EL (cell line): ENCODE results near the gene PALM2AKAP2.

Experiments used
- DNase-seq: peaks from one replicate; pipeline ENCODE4 v3.0.0-alpha.2; 2016

Gene PALM2AKAP2

DNA sequence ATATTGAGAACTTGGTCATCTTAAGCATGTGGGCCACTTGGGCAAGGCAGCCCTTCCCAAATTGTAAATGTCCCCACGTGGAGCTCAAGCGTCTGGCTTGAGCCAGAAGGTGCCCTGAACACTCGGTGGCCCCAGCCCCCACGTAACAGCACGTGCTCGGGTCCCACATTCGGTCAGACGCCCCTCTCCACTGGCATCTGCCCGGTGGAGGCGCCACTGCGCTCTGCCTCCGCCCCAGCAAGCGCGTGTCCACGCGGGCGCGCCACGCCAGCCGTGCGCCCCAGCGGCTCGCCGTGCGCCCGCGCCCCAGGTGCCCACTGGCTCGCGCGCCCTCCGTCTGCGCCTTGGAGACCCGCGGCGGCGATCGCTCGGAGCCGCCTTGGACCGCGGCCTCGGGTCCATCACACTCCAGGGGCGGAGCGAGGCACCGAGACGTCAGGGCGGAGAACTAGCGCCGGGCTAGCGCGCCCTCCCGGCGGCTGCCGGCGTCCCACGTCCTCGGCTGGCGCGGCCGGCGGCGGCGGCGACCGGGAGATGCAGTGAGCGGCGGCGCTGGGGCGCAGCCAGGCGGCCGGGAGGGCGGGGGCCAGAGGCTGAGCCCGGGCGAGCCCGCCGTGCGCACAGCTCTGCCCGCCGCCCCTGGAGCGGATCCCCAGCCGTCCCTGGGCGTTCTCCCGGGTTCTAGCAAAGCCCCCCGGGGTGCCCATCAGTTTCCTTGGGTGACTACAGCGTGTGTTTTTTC lies at the start of gene PALM2AKAP2:
Gene PALM2AKAP2 (plus strand): TSS at position 488 of the 742 bp plus-strand sequence. CDS start 291 bp downstream, outside the sequence.
- peak; percentile 76 for DNase-seq

DNA sequence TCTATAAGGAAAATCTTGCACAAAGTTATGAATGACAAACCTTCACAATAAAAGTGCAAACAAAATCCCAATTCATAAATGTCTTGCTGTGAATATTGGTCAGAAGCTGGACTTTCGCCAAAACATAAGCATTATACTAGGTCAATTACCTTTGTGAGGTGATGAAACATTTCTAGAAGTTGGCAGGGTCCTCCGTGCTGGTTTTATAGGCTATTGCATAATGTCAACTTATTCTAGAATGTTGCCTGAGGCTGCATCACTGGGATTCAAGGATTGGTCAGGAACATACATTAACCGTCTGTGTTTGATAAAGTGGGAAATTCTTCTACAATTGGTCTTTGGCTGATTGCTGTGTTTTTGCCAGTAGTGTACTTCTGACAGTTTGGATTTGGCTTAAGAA lies 49.8 kb upstream of the PALM2AKAP2 start:
- peak; percentile 37 for DNase-seq

DNA sequence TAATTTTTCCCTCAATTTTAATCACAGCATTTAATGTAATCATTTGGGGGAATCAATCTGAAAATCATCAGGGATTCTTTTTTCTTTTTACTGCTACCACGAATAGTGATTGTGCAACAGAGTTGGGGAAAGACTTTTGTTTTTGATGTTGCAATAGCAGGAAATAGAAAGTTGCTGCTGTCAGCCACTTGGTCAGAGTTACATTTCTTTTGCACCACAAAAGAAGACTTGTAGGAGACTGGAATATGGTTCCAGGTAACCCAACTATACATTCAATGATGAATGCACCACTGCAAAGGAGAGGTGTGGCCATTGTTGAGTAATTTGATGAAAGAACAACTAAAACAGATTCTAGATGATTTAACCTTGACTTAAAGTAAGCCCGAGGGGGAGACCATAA lies 46.3 kb upstream of the PALM2AKAP2 start:
- peak; percentile 44 for DNase-seq

DNA sequence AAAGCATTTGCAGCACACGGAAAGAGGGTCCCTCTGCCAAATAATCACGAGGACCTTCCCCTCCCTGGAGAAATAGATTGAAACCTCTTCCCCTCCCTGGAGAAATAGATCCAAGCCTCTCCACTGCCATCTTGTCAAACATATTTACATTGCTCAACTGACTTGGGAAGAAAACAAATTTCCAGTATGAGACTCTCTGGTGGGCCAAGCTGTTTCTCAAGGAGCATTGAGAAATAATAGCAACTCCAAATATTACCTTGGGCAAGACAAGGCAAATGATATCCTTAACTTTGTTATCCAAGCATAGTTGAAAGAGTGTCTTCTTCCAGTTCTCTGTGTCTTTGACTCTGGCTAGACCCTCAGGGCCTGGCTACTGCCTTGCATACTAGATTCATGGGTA lies 45.2 kb upstream of the PALM2AKAP2 start:
- DNase-seq: no peak

DNA sequence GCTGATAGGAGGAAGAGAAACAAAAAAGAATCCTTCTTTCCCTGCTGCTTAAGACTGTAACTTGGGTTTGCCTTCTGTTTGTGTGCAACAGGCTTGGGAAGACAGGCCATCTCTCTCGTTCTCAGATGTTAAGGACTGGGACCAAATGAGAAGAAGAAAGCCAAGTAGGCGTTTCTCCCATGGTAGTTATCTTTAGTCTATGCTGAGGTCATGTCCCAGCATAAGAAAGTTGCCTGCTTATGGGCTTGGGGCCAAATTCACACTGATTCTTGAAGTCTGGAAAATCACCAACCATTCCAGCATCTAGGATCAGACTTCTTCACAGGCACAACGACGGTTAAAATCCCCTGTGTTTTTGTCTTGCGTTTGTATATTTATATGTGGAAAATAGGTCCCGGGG lies 44.2 kb upstream of the PALM2AKAP2 start:
- DNase-seq: no peak

DNA sequence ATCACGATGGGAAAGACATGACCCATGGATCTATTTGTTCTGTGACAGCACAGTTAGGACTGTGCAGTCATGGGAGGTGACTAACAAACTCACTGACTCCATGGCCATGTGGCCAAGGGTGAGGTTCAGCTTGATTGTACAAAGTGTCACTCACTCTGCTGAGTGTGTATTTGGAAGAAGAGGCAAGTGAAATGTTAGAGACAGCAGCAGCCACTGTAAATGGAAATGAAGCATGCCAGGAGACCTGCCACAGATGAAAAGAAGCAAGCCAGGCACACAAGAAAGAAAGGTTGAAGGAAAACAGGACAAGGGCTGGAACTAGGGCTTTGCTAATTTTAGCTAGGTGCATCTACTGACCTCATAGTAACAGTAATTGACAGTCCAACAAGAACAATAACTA lies 42.7 kb upstream of the PALM2AKAP2 start:
- no peak for DNase-seq

DNA sequence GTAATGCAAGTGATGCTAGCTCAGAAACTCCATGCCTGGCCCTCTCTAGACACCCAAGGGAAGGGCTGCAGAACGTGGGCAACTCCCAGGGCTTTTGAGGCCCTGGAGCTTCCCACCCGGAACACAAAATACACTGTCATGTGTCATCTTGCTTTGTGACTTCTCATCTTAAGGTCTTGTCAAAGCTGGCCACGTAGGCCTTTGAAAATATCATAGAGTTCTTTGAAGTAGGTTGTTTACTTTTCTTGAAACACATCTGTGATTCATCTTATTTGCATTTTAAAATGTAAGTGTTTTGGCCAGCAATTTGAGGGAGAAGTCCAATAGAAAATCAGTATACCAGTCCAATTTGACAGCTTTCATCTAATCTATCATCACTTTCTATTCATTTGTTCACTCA lies 40.2 kb upstream of the PALM2AKAP2 start:
- no peak for DNase-seq

DNA sequence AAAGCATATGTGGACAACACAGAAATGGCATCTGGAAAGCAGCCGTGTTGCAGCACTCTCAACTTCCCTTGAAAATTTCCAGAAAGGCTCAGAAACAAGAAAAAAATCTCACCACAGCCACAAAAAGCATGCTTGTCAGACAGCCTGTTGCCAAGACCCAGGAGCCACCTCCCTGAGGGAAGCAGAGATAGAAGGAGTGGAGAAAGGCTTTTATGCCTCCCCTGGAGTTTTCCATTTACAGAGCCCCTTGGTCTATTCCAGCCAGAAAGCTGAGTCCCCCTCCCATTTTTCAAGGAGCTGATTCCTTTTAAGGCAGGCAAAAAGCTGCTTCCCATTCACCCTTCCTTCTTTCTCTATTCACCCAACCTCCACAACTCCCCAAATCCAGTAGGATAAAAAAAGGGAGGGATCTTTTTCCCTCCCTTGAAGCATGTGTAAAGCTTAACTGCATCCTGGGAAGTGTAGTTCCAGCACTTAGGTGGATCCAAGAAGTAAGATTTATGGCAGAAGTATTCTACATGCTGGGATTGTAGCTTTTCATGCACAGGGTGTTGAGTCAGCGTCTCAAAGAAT lies 37.1 kb upstream of the PALM2AKAP2 start:
- no peak for DNase-seq

DNA sequence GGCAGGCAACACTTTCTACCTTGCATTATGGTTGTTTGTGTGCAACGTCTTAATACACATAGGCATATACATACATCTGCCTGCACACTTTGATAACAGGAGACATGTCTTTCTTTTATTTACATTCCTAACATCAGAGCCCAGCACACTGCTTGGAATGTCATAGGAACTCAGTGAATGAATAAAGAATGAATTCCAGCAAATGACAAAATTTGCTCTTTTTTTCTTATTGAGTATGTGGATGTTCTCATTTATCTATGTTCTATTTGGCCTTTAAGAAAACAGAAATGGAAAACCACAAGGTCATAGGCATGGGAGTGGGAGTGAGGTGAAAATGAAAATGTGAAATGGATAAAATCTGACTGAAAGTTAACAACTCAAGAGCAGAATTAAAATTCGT lies 36.3 kb upstream of the PALM2AKAP2 start:
- DNase-seq: no peak

DNA sequence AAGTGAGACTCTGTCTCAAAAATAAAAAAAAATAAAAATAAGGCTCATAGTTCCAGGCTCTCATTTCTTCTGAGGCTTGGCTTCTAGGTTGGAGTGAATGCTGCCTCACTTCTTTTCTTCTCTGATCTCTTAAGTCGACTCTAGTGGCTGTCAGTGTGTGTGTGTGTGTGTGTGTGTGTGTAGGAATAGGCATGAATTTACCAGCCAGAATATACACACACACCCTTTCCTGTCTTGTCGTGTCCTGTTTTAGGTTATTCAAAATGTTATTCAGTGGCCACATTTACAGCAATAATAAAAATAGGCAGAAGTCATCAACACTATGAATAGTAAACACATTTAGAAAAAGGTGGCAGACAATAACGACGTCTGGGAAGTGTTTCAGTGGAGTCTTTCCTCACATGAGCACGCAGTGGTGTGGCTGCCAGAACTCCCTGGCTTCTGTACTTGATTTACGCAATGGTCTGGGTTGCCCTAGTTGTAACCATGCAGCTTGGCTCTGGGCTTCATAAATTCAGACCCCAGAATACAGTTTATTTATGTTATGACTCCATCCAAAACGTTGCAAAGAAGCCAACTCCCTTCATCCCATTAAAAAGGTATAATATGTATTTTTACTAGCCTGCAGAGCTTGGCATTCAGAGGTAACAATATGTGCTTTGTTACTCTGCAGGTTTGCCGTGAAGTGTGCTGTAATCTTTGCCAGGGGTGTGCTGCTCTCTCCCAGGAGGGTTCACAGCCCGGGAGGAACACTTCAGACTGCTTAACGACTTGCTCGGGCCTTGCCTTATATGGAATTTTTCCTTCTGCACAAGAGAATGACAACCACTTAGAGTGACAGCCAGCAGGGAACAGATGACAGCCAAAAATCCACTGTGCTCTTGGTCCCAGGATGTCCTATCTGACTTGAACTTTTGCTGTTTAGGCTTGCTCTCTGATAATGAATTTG lies 34.4 kb upstream of the PALM2AKAP2 start:
- no peak for DNase-seq

DNA sequence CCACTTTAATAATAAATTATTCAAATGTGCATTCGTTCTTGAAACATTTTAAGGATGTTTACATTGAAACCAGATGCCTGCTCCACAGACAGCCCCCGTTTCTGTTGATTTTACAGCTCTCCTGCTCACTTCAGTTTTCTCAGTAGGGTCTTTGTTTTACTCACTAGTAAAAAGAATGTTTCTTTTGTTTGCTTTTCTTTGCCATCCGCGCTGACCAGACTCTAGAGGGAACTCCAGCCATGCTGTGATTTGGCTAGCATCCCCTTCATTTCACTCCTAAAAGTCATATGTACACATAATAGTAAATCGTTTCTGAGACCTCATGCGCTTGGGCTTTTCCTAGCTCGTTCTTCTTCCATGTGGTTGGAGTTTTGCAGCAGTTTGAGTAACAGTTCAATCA lies 28.7 kb upstream of the PALM2AKAP2 start:
- no peak for DNase-seq

DNA sequence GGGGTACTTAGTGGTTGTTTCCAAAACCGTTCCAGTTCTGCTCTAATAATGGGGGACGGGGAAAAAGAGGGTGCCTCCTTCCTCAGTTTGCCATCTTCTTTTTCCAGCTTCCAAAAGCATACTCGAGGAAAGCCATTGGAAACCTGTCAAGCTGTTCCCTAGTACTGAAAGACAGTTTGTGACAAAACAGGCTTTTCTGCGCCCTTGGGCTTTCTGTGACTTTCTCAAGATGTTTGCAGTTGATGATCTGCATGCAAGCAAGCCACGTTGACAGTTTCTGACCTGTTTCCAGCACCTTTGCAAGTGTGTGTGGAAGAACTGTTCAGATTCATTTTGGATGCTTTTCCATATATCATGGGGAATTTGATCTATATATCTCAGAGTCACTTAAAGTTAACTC lies 26.7 kb upstream of the PALM2AKAP2 start:
- DNase-seq: no peak

DNA sequence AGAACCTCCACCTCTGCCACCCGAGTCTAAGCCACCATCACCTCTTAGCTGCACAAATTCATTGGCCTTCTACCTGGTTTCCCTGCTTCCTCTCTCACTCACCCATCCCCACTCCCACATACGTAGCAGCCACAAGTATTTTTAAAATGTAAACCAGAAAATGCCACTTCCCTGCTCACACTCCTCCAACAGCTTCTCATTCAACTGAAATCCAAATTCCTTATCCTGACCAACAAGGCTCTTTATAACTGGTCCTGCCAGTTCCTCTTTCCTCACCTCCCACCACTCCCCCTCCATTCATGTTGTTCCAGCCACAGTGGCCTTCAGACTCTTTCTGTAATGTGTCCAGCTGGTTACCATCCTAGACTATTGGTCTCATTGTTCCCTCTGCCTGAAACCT lies 25.0 kb upstream of the PALM2AKAP2 start:
- DNase-seq: no peak

DNA sequence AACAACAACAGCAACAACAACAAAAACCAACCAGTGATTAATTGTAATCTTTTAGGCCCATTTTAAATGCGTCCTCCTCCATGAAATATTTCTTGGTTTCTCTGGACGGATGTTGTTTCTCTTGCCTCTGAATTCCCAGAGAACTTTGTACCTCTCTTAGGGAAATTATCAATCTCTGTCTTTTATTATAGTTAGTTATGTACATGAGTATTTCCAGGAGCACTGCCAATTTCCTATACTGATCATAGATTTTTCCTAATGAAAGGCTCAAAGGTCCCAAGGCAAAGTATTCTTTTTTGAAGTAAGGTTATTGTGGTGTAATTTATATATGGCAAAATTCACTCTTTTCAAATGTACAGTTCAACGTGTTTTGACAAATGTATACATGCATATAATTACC lies 20.4 kb upstream of the PALM2AKAP2 start:
- no peak for DNase-seq

DNA sequence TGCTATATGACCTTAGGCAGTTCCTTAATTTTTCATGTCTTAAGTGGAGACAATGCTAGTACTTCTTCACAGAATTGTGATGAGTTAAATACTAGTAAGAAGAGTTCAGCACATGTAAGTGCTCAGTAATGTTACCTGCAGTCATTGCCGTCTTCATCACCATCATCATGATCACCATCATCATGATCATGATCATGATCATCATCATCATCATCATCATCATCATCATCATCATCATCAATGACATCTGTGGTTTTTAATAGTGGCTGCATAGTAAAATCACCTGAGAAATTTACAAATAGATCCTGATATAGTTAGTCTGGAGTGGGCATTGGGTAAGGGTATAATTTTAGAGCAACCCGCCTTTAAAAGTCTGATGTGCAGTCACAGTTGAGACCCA lies 14.7 kb upstream of the PALM2AKAP2 start:
- no peak for DNase-seq

DNA sequence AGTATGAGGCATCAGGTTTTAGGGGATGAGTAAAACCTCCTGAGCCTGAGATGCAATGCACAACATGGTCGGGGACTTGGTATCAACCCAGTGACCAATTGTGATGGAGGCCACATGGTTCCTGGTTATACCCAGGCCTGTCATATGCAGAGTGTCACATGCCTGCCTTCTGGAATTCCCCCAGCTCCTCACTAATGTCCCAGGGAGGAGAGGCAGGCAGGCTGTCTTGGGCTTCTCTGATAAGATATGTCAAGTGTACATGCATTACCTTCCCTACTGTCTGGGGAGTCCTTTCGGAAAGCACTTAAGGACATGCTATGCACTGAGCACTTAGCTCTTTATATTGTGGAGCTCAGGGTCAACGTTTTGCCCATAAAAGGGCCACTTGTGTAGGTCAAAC lies 14.2 kb upstream of the PALM2AKAP2 start:
- no peak for DNase-seq

DNA sequence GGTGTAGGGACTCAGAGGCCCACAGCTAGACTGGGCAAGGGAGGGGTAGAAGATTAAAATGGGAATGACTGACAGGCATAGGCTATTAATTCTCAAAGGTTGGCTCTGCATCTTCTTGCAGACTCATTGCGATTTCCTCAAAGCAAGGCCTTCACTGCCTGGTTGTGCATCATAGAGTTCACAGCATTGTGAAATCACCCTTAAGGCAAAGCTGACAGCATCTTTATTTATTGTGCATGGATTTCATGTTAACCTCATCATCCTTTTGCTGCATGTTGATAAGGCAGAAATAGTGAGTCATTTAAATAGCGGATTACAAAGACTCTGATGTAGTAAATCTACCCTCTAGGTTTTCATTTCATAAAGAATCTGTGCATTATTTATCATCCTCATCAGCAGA lies 13.6 kb upstream of the PALM2AKAP2 start:
- DNase-seq: peak; percentile 94

DNA sequence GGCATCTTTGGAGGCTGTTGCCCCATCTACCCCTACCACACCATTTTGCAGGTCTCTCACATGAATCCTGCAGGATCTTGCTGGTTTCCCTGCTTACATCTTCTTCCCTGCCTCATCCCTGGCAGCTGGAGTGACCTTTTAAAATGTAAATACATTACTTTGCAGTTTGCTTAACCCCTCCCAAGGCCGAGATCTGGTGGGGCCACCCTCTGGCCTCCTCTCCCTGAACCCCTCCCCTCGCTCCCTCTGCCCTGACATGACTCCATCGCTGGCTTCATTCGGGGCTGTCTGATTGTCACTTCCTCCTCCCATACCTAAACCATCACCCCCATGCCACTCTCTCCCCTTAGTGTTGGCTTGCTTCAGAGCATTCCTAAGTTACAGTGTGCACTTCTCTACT lies 12.6 kb upstream of the PALM2AKAP2 start:
- no peak for DNase-seq

DNA sequence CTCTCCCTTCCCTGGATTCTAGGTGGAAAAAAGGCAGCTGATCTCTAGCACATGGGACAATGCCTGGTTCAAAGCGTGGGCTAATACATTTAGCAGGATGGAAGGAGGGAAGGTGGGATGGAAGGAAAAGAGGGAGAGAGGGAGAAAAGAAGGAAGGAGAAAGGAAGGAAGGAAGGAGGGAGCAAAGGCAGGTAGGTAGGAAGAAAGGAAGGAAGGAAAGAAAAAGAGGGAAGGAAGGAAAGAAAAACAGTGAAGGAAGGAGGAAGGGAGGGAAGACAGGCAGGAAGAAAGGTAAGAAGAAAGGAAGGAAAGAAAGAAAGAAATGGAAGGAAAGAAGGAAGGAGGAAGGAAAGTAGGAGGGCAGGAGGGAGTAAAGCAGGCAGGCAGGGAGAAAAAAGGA lies 12.2 kb upstream of the PALM2AKAP2 start:
- DNase-seq: no peak

DNA sequence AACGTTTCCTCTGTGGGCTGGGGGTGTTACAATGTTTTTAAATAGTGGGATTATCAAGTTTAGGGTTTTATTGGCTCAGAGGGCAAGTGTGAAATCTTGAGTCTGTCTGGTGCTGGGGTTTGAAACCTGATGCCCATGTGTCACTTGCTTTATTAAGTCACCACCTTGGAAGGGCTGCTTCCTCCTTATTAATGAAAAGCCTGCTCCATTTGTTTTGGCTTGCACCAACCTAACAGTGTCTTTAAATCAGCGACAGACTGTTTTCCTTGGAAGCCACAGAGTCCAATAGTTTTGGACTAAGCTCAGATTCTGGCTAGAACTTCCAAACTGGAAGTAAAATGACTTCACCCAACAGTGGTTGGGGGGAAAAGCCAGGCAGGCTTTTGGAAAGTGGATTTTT lies 10.7 kb upstream of the PALM2AKAP2 start:
- no peak for DNase-seq

DNA sequence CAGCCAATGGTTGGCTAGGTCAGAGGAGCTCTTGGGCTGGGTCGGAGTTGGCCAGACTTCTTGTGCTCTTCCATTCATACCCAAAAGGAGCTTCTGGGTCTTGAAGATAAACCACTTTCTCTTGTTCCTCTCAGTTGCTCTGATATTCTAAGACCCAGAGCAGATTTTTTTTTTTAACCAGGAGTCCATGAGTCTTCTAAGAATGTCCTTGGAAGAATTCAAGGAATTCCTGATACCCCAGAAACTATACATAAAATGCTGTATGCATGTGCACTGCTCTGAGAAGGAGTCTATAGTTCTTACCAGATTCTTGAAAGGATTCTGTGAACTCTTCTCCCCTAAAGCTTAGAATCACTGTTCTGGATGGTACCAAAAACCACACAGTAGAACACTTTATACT lies 9.9 kb upstream of the PALM2AKAP2 start:
- DNase-seq: peak; percentile 25

DNA sequence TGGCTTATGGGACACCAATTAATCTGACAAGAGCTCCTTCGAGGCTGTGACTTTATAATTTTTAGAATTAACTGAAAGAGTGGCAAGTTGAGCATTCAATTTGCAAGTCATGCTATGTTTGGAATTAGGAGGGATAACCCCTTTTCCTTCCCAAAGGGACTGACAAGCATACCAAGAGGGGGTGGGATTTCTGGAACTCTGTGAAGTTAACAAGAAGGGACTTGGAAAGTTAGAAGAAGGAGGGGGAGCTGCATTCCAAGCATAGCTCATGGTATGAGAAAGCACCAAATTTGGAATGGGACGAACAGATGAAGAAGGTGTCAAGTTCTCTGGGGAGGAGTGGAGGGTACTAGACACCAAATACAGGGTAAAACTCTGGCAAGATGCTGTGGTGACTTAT lies 8.9 kb upstream of the PALM2AKAP2 start:
- peak; percentile 94 for DNase-seq

DNA sequence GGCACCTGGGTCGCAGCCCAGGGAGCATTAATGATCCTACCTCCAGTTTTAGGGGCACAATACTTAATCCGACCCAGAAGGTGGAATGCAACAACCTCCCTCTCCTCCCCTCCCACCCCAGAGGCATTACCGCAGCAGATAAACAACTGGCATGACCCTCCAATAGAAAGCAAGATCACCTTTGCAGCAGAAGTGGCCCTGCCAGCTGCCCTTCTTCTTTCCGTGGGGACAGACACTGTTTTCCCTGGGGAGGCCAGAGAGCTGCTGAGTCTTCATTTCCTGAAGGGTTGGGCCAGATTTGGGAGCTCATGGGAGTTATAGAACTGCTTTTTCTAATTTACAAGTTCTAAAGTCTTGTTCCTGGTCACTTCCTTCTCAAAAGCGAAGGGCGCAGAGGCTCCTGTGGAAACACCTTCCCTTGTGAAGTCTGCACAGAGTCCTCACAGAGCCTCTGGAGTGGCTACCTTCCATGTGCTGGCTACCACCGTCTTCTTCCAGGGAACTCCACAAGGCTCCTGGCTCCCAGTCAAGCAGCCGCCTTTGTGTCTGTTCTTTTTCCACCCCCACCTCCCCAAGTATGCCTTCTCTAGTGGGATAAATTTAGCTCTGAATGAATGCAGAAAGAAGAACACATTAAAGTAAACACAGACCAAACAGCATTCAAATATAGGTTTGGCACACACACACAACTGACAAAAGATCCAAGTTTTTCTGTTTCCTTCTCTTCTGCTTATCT lies 8.0 kb upstream of the PALM2AKAP2 start:
- no peak for DNase-seq
